Measurements from ENCODE around the gene SFTPD. TPM values are rescaled to one million over a fixed set of nuclear protein-coding genes. Genes with fewer than 3 reads are reported as not detected.

SFTPD gene
- total RNA-seq, 2 donors from 2014 or later = 0.33 to 1.6 TPM

- peaks cover 8% of the 10 kb centered on the region for H3K4me1 ChIP-seq
- H3K27ac ChIP-seq = no peak overlapping the region
- DNase-seq (no peak), ATAC-seq (no peak)
- no peak overlapping the region for H3K4me3 ChIP-seq
- no peaks in the 10 kb centered on the region for H3K9me3 ChIP-seq
- WGBS, 2 donors = 84 to 91% methylated on average over 7 to 8 of the region's 8 CpGs
- intact Hi-C loops (cut with DNase I) = no loop called here
- H3K27me3 ChIP-seq = no peaks in the 10 kb centered on the region
- no peaks in the 10 kb centered on the region for H3K36me3 ChIP-seq (replicated peaks in 1 of 2; ENCODE audit: insufficient read depth in 1 of 2, low read depth in 2 of 2)
- TF ChIP-seq, protein P1, sequence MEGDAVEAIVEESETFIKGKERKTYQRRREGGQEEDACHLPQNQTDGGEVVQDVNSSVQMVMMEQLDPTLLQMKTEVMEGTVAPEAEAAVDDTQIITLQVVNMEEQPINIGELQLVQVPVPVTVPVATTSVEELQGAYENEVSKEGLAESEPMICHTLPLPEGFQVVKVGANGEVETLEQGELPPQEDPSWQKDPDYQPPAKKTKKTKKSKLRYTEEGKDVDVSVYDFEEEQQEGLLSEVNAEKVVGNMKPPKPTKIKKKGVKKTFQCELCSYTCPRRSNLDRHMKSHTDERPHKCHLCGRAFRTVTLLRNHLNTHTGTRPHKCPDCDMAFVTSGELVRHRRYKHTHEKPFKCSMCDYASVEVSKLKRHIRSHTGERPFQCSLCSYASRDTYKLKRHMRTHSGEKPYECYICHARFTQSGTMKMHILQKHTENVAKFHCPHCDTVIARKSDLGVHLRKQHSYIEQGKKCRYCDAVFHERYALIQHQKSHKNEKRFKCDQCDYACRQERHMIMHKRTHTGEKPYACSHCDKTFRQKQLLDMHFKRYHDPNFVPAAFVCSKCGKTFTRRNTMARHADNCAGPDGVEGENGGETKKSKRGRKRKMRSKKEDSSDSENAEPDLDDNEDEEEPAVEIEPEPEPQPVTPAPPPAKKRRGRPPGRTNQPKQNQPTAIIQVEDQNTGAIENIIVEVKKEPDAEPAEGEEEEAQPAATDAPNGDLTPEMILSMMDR (IDR thresholded peaks at IDR 0.05) = no peak
- TF ChIP-seq POLR2A (IDR thresholded peaks at IDR 0.05) = no peak
Measured at GRCh38 chr10:79946271-79947082, 2.4 kb downstream of the SFTPD start.

DNA sequence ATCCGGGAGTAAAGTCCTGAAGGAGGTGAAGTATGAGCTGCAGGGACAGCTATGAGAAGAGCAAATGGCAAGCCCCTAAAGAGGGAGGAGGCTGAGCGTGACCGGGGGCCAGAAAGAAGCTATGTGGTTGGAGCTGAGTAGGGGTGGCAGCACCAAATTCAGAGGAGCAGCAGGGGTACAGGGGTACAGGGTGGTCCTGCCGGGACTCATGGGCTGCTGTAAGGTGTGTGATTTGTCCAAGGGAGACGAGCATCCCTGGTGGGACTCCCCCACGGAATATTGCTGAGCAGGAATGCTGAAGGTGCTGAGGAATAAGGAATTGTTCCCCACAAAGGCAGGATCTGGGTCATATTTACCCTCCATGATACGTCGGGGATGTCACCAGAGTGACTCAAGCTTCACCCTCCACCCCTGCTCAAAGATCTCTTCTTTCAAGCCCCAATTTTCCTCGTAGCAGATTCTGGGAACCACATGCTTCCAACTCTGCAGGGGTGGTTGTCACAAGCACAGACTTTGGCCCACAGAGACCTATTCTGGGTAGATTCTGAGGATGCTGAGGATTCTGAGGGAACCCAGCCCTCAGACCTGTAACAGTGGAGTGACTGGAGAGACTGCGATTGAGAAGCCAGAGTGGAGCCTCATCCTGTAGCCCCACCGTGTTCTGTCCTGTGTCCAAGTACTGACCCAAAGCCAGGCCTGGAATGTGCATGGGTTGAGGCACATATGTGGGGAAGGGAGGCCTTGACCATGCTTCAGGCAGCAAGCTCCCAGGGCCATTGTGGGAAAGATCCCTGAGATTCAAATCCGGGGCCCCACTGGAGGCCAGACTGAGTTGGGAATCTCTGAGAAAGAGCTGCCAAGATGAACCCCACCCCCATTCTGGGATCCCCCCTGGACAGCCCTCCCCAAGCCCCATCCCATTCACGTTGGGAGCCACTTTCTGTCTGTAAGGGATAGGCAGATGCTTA, 4.2 kb downstream of the SFTPD start:
- H3K9me3 ChIP-seq = no peaks in the 10 kb centered on the region
- DNase-seq = no peak
- no peak overlapping the region for H3K27ac ChIP-seq
- no peaks in the 10 kb centered on the region for H3K36me3 ChIP-seq (replicated peaks in 1 of 2; ENCODE audit: insufficient read depth in 1 of 2, low read depth in 2 of 2)
- TF ChIP-seq POLR2A (IDR thresholded peaks at IDR 0.05) = no peak
- TF ChIP-seq, protein P1 (IDR thresholded peaks at IDR 0.05) = no peak
- intact Hi-C loops (cut with DNase I) = no loop called here
- H3K27me3 ChIP-seq = no peaks in the 10 kb centered on the region
- 82 to 87% methylated on average over 13 of the region's 13 CpGs for WGBS, 2 donors
- H3K4me3 ChIP-seq = no peak overlapping the region
- peaks cover 8% of the 10 kb centered on the region for H3K4me1 ChIP-seq
- no peak for ATAC-seq

GRCh38 chr10:79943871-79944270, 5.0 kb downstream of the SFTPD start:
- Histone ChIP-seq H3K27me3 (no peaks in the 10 kb centered on the region), H3K9me3 (no peaks in the 10 kb centered on the region), H3K27ac (no peak overlapping the region), H3K4me3 (no peak overlapping the region), H3K4me1 (peaks cover 8% of the 10 kb centered on the region), H3K36me3 (replicated peaks in 1 of 2; ENCODE audit: insufficient read depth in 1 of 2, low read depth in 2 of 2) (no peaks in the 10 kb centered on the region)
- intact Hi-C loops (cut with DNase I) = no loop called here
- DNase-seq = no peak
- ATAC-seq = no peak
- WGBS, 2 donors = 77 to 89% methylated on average over 2 of the region's 2 CpGs
- TF ChIP-seq, protein P1 (IDR thresholded peaks at IDR 0.05) = no peak
- TF ChIP-seq POLR2A (IDR thresholded peaks at IDR 0.05) = no peak

DNA sequence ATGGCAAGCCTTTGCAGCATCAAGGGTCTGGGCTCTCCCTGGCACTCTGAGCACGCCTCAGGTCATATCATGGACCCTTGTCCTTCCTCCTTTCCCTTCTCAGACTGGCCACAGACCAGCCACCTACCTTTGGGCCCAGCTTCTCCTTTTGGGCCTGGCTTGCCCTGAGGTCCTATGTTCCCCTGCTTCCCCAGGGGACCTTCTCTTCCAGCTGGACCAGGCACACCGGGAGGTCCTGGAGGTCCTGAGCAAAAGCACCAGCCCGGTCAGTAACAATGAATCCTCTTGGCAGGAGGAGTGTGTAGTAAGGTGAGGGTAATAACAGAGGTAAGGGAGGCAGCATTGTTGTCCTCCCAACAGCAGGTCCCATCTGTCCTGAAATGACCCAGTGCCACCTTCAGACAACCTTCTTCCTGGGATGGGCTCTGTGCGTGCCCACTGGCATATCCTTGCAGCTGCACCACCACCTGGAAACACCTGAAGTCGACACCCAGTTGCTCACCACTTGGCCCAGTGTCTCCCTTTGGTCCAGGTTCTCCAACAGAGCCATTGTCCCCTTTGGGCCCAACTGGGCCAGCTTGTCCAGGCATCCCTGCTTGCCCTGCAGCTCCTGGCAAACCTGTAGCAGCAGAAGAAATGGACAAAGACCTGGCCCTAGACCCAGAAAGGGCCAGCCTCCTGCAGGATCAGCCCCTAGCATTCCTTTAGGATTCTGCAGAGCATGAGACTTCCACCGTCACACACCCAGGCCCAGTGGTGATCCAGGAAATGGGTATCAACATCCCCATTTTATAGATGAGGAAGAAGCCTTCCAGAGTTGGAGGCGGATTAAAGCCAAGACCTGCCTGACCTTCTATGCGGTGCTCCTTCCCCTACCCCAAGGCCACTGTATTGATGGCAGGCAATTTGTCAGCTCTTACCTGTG, 6.4 kb downstream of the SFTPD start:
- H3K4me1 ChIP-seq = peaks cover 8% of the 10 kb centered on the region
- no peak overlapping the region for H3K4me3 ChIP-seq
- no peaks in the 10 kb centered on the region for H3K9me3 ChIP-seq
- intact Hi-C loops (cut with DNase I) = no loop called here
- ATAC-seq (no peak), DNase-seq (no peak)
- H3K27ac ChIP-seq = no peak overlapping the region
- no peaks in the 10 kb centered on the region for H3K27me3 ChIP-seq
- TF ChIP-seq POLR2A (IDR thresholded peaks at IDR 0.05) = no peak
- TF ChIP-seq, protein P1 (IDR thresholded peaks at IDR 0.05) = no peak
- no peaks in the 10 kb centered on the region for H3K36me3 ChIP-seq (replicated peaks in 1 of 2; ENCODE audit: insufficient read depth in 1 of 2, low read depth in 2 of 2)
- 85 to 94% methylated on average over 7 to 8 of the region's 8 CpGs for WGBS, 2 donors
